ENCODE measurements around the gene RELN. TPM values are rescaled to one million over a fixed set of nuclear protein-coding genes. Genes with fewer than 3 reads are reported as not detected.

Gene RELN
- total RNA-seq, 1 experiment from 2014 or later = 0.02 TPM

- Histone ChIP-seq H4K8ac (replicated peaks; ENCODE audit: insufficient read length, low read depth, low read length) (no peak overlapping the region), H3K9me3 (ENCODE audit: control insufficient read depth, low read depth, low read length) (no peaks in the 10 kb centered on the region), H3K9ac (ENCODE audit: extremely low read depth, insufficient read length, low read length) (no peak overlapping the region), H3K27ac (ENCODE audit: insufficient read length, low read depth, low read length) (no peak overlapping the region), H2AFZ (ENCODE audit: low read length) (no peak overlapping the region), H2BK5ac (ENCODE audit: insufficient read length, low read length) (no peak overlapping the region), H3K23me2 (ENCODE audit: insufficient read length, low read depth, low read length, poor library complexity, severe bottlenecking) (no peaks in the 10 kb centered on the region), H3K23ac (ENCODE audit: insufficient read length, low read depth, low read length) (no peak overlapping the region), H2BK20ac (ENCODE audit: low read depth, low read length, poor library complexity, severe bottlenecking) (no peak overlapping the region), H2AK5ac (ENCODE audit: insufficient read length, low read length) (no peak overlapping the region), H3K4me2 (ENCODE audit: insufficient read depth, insufficient read length, low read length) (no peak overlapping the region), H3K4me1 (ENCODE audit: insufficient read depth, low read length) (no peaks in the 10 kb centered on the region), H2BK120ac (ENCODE audit: low read depth, low read length, poor library complexity, severe bottlenecking) (no peak overlapping the region), H4K91ac (ENCODE audit: insufficient read length, low read depth, low read length) (no peak overlapping the region), H3K79me1 (ENCODE audit: insufficient read depth, low read depth, low read length, poor library complexity, severe bottlenecking) (no peaks in the 10 kb centered on the region), H3T11ph (ENCODE audit: low read length) (no peak overlapping the region), H3K79me2 (ENCODE audit: insufficient read depth, low read length) (no peaks in the 10 kb centered on the region), H3K18ac (ENCODE audit: insufficient read length, low read depth, low read length) (no peak overlapping the region), H4K5ac (ENCODE audit: insufficient read length, low read depth, low read length) (no peak overlapping the region), H3K56ac (ENCODE audit: insufficient read length, low read depth, low read length) (no peak overlapping the region), H2BK15ac (ENCODE audit: low read depth, low read length) (no peak overlapping the region), H3K4ac (ENCODE audit: low read depth, low read length) (no peak overlapping the region), H3K27me3 (ENCODE audit: insufficient read depth, low read length) (no peaks in the 10 kb centered on the region), H3K14ac (ENCODE audit: insufficient read depth, low read length) (no peak overlapping the region), H4K20me1 (ENCODE audit: control insufficient read depth, insufficient read depth, insufficient read length) (no peaks in the 10 kb centered on the region), H2BK12ac (ENCODE audit: insufficient read length, low read depth, low read length) (no peak overlapping the region)
- Mint-ChIP-seq H3K27me3 (ENCODE audit: low read depth) (peaks cover 3% of the 10 kb centered on the region; the same call in 1 of the 2 replicates), H3K36me3 (ENCODE audit: insufficient read depth in 1 of 3, low read depth in 3 of 3) (no peaks in the 10 kb centered on the region), H3K9me3 (peaks cover 0 to 4% of the 10 kb centered on the region in 2 experiments; a peak in 1 of 5 replicates), H3K4me3 (no peak overlapping the region), H3K4me1 (no peaks in the 10 kb centered on the region), H3K27ac (no peak overlapping the region)
- TF ChIP-seq, protein P1, sequence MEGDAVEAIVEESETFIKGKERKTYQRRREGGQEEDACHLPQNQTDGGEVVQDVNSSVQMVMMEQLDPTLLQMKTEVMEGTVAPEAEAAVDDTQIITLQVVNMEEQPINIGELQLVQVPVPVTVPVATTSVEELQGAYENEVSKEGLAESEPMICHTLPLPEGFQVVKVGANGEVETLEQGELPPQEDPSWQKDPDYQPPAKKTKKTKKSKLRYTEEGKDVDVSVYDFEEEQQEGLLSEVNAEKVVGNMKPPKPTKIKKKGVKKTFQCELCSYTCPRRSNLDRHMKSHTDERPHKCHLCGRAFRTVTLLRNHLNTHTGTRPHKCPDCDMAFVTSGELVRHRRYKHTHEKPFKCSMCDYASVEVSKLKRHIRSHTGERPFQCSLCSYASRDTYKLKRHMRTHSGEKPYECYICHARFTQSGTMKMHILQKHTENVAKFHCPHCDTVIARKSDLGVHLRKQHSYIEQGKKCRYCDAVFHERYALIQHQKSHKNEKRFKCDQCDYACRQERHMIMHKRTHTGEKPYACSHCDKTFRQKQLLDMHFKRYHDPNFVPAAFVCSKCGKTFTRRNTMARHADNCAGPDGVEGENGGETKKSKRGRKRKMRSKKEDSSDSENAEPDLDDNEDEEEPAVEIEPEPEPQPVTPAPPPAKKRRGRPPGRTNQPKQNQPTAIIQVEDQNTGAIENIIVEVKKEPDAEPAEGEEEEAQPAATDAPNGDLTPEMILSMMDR (conservative IDR thresholded peaks at IDR 0.05) = no peak
- WGBS (ENCODE audit: extremely low coverage, insufficient read length, low lambda C conversion rate) = no CpG with 5 or more reads among the region's 2 CpGs
- no peak for DNase-seq
These were observed 38.1 kb downstream of the RELN start for GRCh38 chr7:103951311-103951710.

Measured in H9 (cell line).